ENCODE data around the gene CCL24. TPM values are rescaled to one million over a fixed set of nuclear protein-coding genes. Genes with fewer than 3 reads are reported as not detected.
"Not testable (repeated sequence)": the region's sequence is repeated elsewhere in the genome, so short reads cannot be mapped to it uniquely, and the experiment has no call there.

CCL24 gene, protein sequence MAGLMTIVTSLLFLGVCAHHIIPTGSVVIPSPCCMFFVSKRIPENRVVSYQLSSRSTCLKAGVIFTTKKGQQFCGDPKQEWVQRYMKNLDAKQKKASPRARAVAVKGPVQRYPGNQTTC
- total RNA-seq (2014; rRNA removed; shearing (Covaris generic)): not detected in 2 replicates

DNA sequence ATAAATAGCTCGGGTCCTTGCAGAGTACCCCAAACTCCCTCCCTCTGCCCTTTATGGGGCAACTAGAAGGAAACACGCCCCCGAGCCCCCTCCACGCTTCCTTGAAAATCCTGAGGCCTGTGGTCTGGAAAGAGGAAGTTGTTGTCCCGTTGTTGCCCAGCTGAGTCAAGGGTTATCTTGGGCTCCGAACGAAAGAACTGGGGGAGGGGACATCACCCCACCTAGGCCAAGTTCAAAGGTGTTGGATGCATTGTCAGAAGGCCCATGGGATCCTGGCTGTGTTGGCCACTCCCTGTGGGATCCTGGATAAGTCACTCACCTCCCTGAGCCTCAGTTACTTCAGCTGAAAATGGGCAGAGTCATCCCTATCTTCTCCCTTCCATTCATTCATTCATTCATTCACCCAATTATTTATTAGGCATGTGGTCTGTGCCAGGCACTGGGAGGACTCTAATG, at the start of gene CCL24:
Gene CCL24 (minus strand): TSS at position 26 of the 456 bp plus-strand sequence. CDS start 91 bp downstream, outside the sequence.
- DNase-seq (ENCODE audit: low spot score): no peak

- no peak for DNase-seq (ENCODE audit: low spot score)
Observed at GRCh38 chr7:75861636-75862035, 48.0 kb upstream of the CCL24 start.

- no peak for DNase-seq (ENCODE audit: low spot score)
Observed at GRCh38 chr7:75858410-75858809, 44.8 kb upstream of the CCL24 start.

DNA sequence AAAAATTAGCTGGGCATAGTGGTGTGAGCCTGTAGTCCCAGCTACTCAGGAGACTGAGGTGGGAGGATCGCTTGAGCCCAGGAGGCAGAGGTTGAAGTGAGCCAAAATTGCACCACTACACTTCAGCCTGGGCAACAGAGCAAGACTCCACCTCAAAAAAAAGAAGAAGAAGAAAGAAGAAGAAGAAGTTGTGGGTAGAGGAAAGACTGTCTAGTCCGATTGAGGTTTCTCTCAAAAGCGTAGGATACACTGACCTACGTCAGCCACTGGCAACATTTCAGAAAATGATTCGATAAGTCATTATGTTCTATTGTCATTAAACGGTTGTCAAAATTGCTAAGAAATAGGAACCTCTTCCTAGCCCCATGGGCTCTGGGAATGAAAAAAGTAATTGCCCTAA, 42.9 kb upstream of the CCL24 start:
- DNase-seq (ENCODE audit: low spot score): no peak

GRCh38 chr7:75854813-75855345, 41.3 kb upstream of the CCL24 start:
- not testable (repeated sequence) for DNase-seq (ENCODE audit: low spot score)

DNA sequence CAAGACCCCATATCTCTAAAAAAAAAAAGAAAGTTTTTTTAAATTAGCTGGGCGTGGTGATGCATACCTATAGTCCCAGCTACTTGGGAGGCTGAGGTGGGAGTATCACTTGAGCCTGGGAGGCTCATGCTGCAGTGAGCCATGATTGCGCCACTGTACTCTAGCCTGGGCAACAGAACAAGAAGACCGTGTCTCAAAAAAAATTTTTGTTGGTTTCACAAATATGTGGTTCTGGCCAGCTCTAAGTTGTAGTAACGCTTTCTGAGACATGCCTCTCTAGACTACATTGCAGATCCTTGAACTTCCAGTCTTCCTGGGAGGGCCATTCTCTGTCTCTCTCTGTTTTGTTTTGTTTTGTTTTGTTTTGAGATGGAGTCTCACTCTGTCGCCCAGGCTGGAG, 40.6 kb upstream of the CCL24 start:
- DNase-seq (ENCODE audit: low spot score): no peak

DNA sequence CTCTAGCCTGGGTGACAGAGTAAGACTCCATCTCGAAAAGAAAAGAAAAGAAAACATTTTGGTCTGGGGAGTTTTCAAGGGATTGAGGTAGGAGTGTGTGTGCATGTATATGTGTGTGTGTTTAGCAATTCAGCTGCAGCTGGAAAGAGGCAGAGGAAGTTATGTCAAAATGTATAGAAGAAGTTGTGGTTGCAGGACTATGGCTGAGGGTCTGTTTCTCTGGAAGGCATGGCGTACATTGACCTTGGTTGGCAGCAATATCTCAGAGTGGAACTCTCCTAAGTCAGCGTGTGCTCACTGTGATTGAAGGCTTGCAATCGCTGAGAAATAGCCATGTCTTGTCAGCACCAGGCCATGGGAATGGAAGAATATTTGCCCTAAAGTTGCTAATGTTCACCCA, 36.6 kb upstream of the CCL24 start:
- no peak for DNase-seq (ENCODE audit: low spot score)

GRCh38 chr7:75849573-75849972, 36.0 kb upstream of the CCL24 start:
- peak; percentile 18 for DNase-seq (ENCODE audit: low spot score)

GRCh38 chr7:75847707-75848106, 34.1 kb upstream of the CCL24 start:
- DNase-seq (ENCODE audit: low spot score): no peak

GRCh38 chr7:75845132-75845531, 31.5 kb upstream of the CCL24 start:
- not testable (repeated sequence) for DNase-seq (ENCODE audit: low spot score)

- no peak for DNase-seq (ENCODE audit: low spot score)
Observed at GRCh38 chr7:75844158-75844557, 30.6 kb upstream of the CCL24 start.

DNA sequence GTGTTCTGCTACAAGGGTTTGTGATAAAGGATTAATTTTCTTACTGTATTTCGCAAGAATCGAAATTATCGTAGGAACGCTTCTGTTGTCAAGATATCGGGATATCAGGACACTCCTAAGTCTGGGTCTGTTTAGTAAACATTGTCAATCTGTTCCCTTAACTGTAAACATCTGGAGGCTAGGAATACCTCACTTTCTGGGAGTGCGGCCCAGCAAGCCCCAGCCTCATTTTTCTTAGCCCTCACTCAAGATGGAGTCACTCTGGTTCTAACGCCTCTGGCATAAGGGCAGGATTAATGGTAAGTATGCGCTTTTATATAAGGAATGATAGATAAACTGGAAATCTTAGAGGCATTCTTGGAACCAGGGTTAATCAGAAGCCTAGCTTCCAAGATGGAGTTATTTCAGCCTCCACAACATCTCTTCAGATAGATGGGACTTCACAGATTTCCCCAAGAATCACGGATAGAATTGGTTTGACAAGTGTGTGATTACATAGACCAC, 30.1 kb upstream of the CCL24 start:
- DNase-seq (ENCODE audit: low spot score): no peak

GRCh38 chr7:75842836-75843446, 29.3 kb upstream of the CCL24 start:
- DNase-seq (ENCODE audit: low spot score): peak; percentile 49

- DNase-seq (ENCODE audit: low spot score): no peak
Observed at GRCh38 chr7:75840029-75840428, 26.4 kb upstream of the CCL24 start.

GRCh38 chr7:75838281-75838930, 24.8 kb upstream of the CCL24 start:
- DNase-seq (ENCODE audit: low spot score): not testable (repeated sequence)

GRCh38 chr7:75836798-75837197, 23.2 kb upstream of the CCL24 start:
- no peak for DNase-seq (ENCODE audit: low spot score)

DNA sequence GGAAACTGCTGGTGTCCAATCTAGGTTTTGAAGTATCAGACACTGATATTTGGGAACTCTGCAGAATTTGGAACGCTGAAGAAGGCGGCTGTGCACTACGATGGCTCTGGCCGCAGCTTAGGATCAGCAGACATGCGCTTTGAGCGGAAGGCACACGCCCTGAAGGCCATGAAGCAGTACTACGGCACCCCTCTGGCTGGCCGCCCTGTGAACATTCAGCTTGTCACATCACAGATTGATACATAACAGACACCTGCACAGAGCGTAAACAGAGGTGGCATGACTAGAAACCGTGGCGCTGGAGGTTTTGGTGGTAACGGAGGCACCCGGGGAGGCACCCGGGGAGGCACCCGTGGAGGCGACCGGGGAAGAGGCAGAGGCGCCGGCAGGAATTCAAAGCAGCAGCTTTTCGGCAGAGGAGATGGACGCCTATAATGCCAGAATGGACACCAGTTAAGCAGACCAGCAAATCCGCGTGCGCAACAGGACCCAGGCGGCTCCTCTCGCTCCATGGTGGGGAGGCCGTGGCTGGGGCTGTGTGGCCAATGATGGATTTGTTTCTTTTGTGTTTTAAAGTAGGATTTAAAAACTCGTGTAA, 22.2 kb upstream of the CCL24 start:
- no peak for DNase-seq (ENCODE audit: low spot score)

DNA sequence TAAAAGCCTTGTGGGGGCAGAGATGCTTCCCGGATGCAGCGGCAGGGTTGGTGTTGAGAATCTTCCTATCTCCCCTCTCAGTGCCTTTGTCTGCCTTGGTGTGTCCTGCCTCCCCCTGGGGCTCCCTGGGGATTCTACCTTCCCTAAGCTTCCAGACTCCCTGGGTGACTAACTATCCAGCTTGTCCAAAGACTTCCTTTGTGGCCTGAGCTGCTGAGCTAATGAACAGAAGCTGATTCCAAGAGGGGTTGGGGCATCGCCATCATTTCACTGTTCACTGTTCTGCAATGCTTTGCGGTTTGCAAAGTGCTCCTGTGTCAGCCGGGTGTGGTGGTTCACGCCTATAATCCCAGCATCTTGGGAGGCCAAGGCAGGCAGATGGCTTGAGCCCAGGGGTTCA, 20.1 kb upstream of the CCL24 start:
- not testable (repeated sequence) for DNase-seq (ENCODE audit: low spot score)

GRCh38 chr7:75830978-75831377, 17.4 kb upstream of the CCL24 start:
- DNase-seq (ENCODE audit: low spot score): no peak

GRCh38 chr7:75829656-75830055, 16.1 kb upstream of the CCL24 start:
- not testable (repeated sequence) for DNase-seq (ENCODE audit: low spot score)

GRCh38 chr7:75823198-75823910, 9.7 kb upstream of the CCL24 start:
- no peak for DNase-seq (ENCODE audit: low spot score)
